Kidney tubule cell (primary cell): ENCODE measurements around the gene PALD1.

ENCODE experiments used
- DNase-seq: peaks from one replicate; pipeline ENCODE4 v3.0.0-alpha.2; 2018; ENCODE audit warnings: low spot score

Gene PALD1

GRCh38 chr10:70558295-70558694 is 79.7 kb downstream of the PALD1 start:
- no peak for DNase-seq

- peak; percentile 74 for DNase-seq
Measured at GRCh38 chr10:70558871-70559810, 80.6 kb downstream of the PALD1 start.

- DNase-seq = no peak
Measured at GRCh38 chr10:70559861-70560260, 81.3 kb downstream of the PALD1 start.

- DNase-seq = no peak
Measured at GRCh38 chr10:70560511-70560941, 82.0 kb downstream of the PALD1 start.

- no peak for DNase-seq
Measured at GRCh38 chr10:70561070-70561469, 82.5 kb downstream of the PALD1 start.

GRCh38 chr10:70561558-70561957 is 83.0 kb downstream of the PALD1 start:
- no peak for DNase-seq

- no peak for DNase-seq
Measured at GRCh38 chr10:70562036-70562755, 83.6 kb downstream of the PALD1 start.

GRCh38 chr10:70563230-70563629 is 84.7 kb downstream of the PALD1 start:
- no peak for DNase-seq

GRCh38 chr10:70564113-70564725 is 85.7 kb downstream of the PALD1 start:
- DNase-seq = no peak

GRCh38 chr10:70564901-70565351 is 86.4 kb downstream of the PALD1 start:
- DNase-seq = no peak

- DNase-seq = no peak
Measured at GRCh38 chr10:70565556-70566514, 87.3 kb downstream of the PALD1 start.

- no peak for DNase-seq
Measured at GRCh38 chr10:70566515-70567290, 88.1 kb downstream of the PALD1 start.

- no peak for DNase-seq
Measured at GRCh38 chr10:70567603-70568002, 89.0 kb downstream of the PALD1 start.

GRCh38 chr10:70568113-70568512 is 89.5 kb downstream of the PALD1 start:
- DNase-seq = no peak

GRCh38 chr10:70568781-70569495 is 90.4 kb downstream of the PALD1 start:
- DNase-seq = no peak

- no peak for DNase-seq
Measured at GRCh38 chr10:70571236-70571635, 92.7 kb downstream of the PALD1 start.

- no peak for DNase-seq
Measured at GRCh38 chr10:70571636-70572439, 93.3 kb downstream of the PALD1 start.

GRCh38 chr10:70573599-70574506 is 95.3 kb downstream of the PALD1 start:
- no peak for DNase-seq
